Hippocampal formation (tissue), 2 donors: ENCODE data around the gene UBQLN4.
"Not testable (repeated sequence)": the region's sequence is repeated elsewhere in the genome, so short reads cannot be mapped to it uniquely, and the experiment has no call there.

Experiments
- DNase-seq, 2 donors: peaks; one replicate each; lab custom pipeline; 2025; lab: John Stamatoyannopoulos, UW

UBQLN4 gene

GRCh38 chr1:156081180-156081916 is 27.8 kb upstream of the UBQLN4 start:
- DNase-seq, result no peak

DNA sequence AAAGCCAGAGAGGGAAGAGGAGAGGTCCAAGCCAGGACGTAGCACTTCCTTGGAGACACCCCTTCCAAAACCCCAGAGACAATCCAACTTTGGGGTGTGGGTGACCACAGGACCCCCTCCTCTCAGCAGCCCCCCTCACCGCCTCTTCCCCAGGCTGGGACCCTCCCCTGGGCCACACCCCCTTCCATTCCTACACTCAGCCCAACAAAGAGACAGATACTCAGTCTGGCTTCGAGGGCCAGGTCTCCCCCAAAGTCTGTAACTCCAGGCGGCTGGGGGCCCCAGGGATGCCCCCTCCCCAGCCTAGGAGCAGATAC is 27.2 kb upstream of the UBQLN4 start:
- DNase-seq, result no peak

GRCh38 chr1:156080241-156080862 is 26.8 kb upstream of the UBQLN4 start:
- DNase-seq, result no peak

DNA sequence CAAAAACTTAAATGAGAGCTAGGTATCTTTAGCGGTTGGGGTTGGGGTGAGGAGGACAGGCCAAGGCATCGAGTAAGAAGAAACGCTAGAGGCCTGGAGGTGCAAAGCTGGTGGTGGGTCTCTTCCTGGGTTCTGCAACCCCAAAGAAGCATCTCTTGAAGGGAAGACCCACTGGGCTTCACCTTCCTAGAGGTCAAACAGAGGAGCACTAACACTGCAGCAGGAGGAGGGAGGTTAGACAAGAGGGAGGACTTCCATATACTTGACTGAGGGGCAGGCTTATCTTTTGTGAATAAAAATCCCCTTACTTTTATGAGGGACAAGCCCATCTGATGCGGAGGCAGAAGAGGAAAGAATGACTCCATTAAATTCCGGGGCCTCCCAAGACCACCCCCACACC is 26.2 kb upstream of the UBQLN4 start:
- DNase-seq, result no peak

- no peak for DNase-seq
Observed at GRCh38 chr1:156078728-156079127, 25.1 kb upstream of the UBQLN4 start.

GRCh38 chr1:156077430-156077760 is 23.8 kb upstream of the UBQLN4 start:
- DNase-seq, result no peak

- DNase-seq, result no peak
Observed at GRCh38 chr1:156076609-156077429, 23.2 kb upstream of the UBQLN4 start.

DNA sequence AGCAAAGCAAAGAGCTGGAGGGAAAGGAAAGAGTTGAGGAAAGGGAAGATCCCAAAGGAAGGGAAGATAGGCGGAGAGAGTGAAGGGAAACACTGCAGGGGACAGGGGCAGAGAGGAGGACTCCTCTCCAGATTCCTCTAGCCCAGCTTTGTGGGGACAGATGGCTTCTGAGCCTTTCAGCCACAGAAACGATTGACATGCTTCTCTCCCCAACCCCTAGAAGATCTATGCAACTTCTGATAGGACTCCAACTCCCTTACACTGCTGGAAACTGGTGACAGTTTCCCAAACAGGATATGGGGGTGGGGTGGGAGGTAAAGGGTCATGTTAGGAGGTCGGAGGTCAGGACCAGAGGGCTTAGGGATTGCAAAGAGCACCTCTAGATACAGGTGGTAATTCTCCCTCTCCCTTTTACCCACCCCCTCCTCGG is 22.2 kb upstream of the UBQLN4 start:
- DNase-seq, result no peak

DNA sequence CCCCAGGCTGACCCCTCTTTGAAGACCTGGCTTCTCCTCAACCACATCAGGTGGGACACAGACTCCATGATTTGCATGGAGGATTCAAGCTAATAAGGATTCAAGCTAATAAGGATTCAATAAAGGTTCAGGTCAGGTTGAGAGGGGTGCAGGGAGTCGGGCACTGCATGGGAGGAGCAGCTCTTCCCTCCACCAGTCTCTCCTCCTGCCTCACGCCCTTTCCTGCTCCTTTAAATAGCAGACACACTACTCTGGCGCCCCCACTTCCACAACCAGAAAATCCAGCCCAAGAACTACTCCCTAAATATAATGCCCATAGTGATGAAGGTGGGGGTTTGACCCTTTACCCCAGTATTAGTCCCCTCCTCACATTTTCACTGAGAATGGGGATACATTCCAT is 21.6 kb upstream of the UBQLN4 start:
- DNase-seq, result no peak

GRCh38 chr1:156074661-156075060 is 21.1 kb upstream of the UBQLN4 start:
- DNase-seq, result no peak

GRCh38 chr1:156073740-156074139 is 20.1 kb upstream of the UBQLN4 start:
- no peak for DNase-seq

DNA sequence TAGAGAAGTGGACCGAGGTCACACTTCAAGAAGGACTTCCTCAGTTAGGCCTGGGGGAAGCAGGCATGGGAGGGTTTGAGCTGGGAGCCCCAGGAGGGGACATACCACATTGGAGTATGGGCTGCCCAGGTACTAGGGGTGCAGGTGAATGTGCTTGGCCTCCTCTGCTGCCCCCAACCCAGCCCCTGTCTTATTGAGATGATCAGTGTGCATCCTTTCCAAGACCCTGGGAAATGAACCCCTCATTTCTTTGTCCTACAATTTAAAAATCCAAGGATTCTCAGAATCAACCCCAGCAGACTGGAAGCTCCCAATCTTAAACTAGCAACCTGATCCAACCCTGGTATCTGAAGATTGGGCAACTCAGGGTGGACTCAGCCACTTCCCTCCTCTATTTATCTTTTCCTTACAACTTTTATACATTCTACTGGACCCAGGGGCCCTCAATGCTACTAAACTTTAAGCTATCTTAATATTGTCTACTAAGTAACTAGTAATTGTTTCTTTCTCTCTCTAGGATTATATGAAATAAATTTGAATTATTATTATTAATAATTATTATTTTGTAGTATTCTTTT is 19.6 kb upstream of the UBQLN4 start:
- DNase-seq, result no peak

GRCh38 chr1:156072251-156072650 is 18.7 kb upstream of the UBQLN4 start:
- no peak for DNase-seq

GRCh38 chr1:156071332-156071816 is 17.8 kb upstream of the UBQLN4 start:
- not testable (repeated sequence) for DNase-seq

- no peak for DNase-seq
Observed at GRCh38 chr1:156070548-156070947, 16.9 kb upstream of the UBQLN4 start.

DNA sequence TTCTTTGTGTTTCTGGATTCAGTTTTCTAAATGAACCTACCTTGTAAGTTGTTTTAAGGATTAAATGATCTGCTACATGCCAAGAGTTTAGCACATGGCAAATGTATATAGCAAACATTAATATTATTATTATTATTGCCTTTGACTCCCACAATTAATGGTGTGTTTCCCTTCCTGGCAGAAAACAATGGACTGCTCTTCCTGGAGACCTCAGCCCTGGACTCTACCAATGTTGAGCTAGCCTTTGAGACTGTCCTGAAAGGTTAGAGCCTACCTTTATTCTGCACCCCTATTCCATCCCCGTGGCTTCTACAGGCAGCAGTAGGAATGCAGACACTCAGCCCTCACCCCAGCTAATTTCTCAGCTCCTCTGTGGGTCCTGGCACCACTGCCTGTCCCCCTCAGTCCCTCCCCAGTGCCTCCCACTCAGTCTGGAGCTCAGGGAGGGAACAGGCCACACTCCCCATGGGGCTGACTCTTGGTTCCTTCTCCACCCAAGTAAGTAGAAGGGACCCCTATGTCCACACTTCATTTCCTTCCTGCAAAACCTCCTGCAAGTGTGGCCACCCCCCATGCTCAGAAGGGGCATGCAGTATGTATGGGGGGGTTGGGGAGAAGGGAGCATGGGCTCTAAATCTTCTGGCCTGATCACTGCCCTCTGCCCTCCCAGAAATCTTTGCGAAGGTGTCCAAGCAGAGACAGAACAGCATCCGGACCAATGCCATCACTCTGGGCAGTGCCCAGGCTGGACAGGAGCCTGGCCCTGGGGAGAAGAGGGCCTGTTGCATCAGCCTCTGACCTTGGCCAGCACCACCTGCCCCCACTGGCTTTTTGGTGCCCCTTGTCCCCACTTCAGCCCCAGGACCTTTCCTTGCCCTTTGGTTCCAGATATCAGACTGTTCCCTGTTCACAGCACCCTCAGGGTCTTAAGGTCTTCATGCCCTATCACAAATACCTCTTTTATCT is 16.2 kb upstream of the UBQLN4 start:
- no peak for DNase-seq

DNA sequence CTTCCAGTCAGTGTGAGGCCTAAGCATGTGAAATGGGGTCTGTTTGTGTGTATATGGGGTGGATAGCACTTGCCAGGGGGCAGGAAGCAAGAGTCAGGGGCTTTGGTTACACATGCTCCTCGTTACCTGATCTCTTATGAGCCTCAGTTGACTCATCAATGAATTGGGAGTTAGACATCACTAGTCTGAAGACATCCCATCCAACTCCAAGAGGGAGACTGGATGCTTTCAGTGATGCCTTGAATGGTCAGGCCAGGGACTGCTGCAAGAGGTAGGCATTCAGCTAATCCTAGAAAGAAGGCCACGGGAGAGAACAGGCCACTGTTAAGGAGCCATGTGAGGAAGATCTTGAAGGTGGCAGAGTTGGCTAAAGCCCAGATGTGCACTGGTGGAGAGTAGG is 13.7 kb upstream of the UBQLN4 start:
- DNase-seq, result no peak

DNA sequence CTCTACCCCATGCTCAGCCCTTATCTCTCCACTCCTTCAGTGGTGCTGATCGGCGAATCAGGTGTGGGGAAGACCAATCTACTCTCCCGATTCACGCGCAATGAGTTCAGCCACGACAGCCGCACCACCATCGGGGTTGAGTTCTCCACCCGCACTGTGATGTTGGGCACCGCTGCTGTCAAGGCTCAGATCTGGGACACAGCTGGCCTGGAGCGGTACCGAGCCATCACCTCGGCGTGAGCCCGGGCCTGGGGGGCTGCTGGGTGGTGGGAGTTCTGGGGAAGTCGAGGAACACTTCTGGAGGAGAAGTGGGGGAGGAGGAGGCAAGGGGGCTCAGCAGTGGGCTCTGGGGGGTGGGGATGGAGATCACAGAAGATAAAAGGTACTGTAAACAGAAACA is 12.3 kb upstream of the UBQLN4 start:
- no peak for DNase-seq

DNA sequence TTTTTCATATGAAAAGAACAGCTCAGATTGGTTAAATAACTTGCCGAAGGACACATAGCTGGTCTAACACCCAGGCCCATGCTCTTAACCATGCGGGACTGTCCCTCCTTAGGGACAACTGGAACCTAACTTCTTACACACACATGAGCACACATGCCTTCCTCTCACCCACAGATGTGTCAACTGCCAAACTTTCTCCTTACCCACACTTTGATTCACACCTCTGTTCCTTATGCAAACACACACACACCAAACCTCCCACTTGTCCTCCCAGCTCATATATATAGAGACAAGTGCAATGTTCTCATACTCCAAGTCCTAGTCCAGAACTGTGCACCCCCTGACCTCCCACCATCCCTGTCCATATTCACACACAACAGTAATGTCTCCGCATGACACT is 11.6 kb upstream of the UBQLN4 start:
- no peak for DNase-seq

- DNase-seq, result no peak
Observed at GRCh38 chr1:156064615-156065014, 11.0 kb upstream of the UBQLN4 start.

GRCh38 chr1:156063997-156064285 is 10.3 kb upstream of the UBQLN4 start:
- DNase-seq, result no peak

DNA sequence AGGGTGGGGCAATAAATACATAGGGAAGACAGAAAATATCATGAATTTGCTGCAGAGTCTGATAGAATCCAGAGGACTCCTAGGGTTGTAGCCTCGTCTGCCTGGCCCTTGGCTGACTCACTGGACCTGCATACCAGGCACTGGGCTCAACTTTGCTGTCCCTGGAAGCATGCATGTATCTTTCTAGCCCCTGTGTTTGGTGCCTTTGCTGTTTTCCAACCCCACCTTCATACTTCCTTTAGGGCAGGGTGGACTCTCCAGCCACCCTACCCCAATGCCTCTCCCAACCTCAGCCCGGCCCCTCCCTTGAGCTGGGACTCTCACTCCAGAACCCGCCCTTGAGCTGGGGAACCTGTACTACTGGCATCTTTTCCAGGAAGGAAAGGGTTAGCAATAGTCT is 8.6 kb upstream of the UBQLN4 start:
- no peak for DNase-seq
